Measurements from ENCODE around the gene SLC36A2.

GRCh38 chr5:151363673-151364072 lies 16.3 kb upstream of the SLC36A2 start:
- TF ChIP-seq POLR2AphosphoS5 (IDR thresholded peaks at IDR 0.05; ENCODE audit: low read depth, low read length) (no peak), POLR2A (IDR thresholded peaks at IDR 0.05; ENCODE audit: low read depth, low read length) (no peak), TAF1 (IDR thresholded peaks at IDR 0.05; ENCODE audit: borderline replicate concordance, low read depth, low read length) (no peak)
